HG03432 (cell line): Measurements from ENCODE around the gene MTFP1.
A peak's percentile ranks its signal among the peaks of the same experiment; 100 is the strongest.
"Not testable (repeated sequence)": the region's sequence is repeated elsewhere in the genome, so short reads cannot be mapped to it uniquely, and the experiment has no call there.

Experiments used
- ATAC-seq: cut with Tn5 transposase; IDR thresholded peaks from one replicate; pipeline ENCODE4 v1.9.1; 2021; ENCODE audit warnings: mild to moderate bottlenecking, moderate library complexity; ENCODE audit not compliant: unreplicated experiment

MTFP1 gene

GRCh38 chr22:30401024-30401423 is 24.5 kb upstream of the MTFP1 start:
- ATAC-seq = not testable (repeated sequence)

- no peak for ATAC-seq
Measured at GRCh38 chr22:30402028-30402765, 23.4 kb upstream of the MTFP1 start.

DNA sequence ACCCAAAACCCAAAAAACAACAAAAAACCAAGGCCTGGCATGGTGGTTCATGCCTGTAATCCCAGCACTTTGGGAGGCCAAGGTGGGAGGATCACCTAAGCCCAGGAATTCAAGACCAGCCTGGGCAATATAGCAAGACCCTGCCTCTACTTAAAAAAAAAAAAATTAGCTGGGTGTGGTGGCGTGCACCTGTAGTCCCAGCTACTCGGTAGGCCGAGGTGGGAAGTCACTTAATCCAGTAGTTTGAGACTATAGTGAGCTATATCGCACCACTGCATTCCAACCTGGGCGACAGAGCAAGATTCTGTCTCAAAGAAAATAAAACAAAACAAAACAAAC is 22.8 kb upstream of the MTFP1 start:
- not testable (repeated sequence) for ATAC-seq

DNA sequence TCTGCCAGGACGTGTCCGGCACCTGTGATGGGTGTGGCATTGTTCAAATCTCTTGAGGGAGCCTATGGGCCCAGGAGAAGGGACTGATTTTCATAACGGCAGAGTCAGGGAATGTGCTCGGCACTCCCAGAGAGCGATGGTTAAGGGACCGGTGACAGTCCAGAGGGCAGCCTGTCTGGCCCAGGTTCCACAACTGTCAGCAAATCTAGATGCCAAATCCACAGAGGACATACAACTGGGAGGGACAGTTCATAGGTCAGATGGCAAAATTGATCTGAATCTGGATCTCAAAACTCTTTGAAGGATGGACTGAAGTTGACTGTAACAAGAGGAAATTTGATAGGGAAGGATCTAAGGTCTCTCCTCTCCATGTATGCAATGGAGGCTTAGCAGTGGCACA is 21.3 kb upstream of the MTFP1 start:
- ATAC-seq = no peak

GRCh38 chr22:30405731-30406130 is 19.8 kb upstream of the MTFP1 start:
- no peak for ATAC-seq

- no peak for ATAC-seq
Measured at GRCh38 chr22:30406400-30406799, 19.2 kb upstream of the MTFP1 start.

GRCh38 chr22:30408388-30409102 is 17.0 kb upstream of the MTFP1 start:
- ATAC-seq = no peak

- ATAC-seq = no peak
Measured at GRCh38 chr22:30411780-30412179, 13.8 kb upstream of the MTFP1 start.

GRCh38 chr22:30413001-30413400 is 12.6 kb upstream of the MTFP1 start:
- no peak for ATAC-seq

DNA sequence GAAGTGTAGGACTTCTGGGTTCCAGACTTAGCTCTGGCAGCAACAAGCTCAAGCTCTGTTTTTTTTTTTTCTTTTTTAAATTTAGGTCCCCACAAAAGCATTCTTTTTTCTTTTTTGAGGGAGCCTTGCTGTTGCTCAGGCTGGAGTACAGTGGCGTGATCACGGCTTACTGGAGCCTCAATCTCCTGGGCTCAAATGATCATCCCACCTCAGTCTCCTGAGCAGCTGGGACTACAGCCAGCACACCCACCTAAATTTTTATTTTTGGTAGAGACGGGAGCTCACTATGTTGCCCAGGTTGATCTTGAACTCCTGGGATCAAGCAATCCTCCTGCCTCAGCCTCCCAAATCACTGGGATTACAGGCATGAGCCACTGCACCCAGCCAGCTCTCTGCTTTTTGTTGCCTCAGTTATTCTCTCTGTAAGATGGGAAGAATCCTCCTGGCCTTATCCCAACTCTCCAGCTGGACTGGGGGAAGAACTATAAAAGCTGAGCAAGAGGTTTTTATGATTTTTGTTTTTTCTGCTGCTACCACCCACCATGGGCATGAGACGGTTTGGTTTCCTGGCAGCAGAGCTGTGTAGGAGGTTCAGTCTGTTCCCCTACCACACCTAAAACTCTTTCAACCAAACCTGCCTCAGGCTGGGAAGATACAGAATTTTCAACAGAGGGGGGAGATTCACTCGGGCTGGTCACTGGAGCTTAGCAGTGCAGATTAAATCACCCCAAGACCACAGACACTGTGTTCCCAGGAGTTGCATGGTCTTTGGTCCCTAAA is 11.6 kb upstream of the MTFP1 start:
- no peak for ATAC-seq

DNA sequence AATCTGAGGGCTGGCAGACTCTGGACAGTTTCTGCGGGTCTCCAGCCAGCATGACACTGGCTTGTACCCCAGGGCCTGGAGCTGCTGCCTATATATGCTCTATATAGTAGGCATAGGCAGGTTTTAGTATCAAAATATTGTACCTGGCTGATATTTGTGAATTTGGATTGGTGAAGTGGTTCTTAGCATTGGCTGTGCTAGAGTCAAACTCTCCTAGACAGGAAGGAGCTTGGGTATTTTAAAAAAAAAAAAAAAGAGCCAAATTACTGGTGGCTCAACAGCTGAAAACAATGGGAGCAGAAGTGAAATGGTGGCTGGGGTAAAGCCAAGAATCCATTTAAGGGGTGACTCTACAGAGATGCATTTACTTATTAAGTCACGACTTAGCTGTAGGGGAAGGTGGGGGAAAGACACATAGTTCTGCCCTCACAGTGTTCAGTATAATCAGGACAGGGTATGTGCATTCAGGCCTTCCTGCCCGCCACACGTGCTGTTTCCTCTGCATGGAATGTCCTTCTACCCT is 11.0 kb upstream of the MTFP1 start:
- ATAC-seq = no peak

DNA sequence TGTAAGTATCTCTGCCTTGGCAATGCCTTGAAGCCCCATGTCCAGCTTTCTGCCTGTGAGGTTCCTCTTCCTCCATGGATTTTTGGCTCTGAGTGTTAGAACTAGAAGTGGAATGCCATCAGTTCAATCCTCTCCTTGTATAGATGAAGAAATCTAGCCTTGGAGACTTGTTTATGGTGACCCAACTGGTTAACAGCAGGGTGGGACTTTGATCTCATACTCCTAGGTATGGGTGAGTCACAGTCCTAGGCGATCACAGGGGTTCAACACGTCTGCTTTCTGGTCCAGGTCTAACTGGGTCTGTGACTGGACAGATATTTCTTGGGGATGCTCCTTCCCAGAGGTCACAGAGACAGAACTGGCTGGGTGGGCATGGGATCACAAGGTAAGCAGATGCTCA is 9.2 kb upstream of the MTFP1 start:
- no peak for ATAC-seq

DNA sequence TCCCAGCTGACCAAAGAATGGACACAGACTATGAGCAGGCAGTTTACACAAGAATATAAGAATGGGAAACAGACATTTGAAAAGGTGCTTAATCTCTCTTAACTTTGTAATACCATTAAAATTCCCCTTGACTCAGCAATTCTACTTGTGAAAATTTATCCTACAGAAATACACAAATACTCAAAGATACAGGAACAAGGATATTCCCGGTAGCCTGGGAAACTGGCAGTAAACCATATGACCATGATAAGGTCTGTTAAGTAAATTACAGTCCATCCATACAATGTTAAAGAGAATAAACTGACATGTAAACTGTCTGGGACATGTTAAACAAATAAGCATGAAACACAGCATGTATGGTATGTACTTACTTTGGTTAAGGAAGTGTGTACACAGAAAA is 8.7 kb upstream of the MTFP1 start:
- no peak for ATAC-seq

DNA sequence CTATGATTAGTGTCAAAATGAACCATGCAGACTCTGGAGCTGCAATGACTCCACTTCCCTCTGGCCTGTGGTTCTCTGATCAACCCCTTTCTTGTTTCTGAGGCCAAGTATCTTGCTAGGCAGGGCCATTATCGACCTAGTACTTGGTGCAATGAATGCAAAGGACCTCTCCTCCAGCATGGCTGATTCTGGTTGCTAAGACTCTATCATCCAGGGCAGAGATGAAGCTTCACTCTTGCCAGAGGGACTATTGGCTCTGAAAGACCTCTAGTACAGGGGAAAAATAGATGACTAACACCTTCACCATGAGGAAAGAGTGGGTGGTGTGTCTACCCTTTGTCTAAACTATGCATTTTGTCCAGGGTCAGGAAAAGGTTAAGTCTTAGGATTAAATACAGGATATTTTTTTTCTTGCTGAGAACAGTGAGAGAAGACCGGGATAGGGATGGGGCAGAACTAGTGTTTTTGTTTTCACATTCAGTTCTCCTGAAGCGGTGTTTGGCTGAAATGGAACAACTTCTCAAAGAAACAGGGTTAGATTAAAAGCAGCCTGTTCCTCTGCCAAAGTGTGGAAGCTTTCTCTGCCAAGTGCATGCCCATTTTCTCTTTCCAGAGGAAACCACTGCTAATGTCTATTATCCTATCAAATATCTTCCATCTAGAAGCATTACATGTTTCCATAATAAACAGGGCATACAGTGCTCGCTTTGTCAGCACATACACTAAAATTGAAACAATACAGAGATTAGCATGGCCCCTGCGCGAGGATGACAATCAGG is 5.0 kb upstream of the MTFP1 start:
- ATAC-seq = no peak

- ATAC-seq = no peak
Measured at GRCh38 chr22:30421695-30422480, 3.7 kb upstream of the MTFP1 start.

- no peak for ATAC-seq
Measured at GRCh38 chr22:30422481-30423300, 2.9 kb upstream of the MTFP1 start.

DNA sequence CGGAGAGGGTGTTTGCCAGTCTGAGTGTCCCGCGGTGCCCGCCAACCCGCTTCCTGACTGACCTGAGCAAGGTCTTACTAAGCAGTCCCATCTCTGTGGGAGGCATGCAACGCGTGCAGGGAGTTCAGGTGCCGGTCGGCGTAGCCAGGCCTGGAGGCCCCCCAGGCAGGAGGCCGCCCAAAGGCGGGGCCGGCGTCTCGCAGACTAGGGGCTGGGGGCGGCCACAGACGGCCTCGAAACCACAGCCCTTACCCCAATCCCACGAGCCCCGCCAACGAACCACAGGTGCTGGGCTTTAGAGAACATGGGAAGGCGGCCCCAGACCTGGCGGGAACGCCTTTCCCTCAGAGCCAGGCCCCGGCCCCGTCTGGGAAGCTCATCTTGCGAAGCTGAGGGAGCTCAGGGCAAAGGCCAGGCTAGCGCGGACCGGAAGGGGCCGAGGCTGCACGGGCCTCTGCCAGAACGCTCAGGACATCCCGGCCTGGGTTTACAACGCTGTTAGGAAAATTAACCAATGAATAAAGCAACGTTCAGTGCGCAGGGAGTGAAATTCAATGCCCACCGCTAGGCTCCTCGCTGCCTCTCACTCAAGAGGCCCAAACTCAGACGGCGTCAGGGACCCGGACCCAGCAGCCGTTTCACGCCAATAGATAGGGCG is 2.1 kb upstream of the MTFP1 start:
- peak; percentile 35 for ATAC-seq

- ATAC-seq = peak; percentile 85
Measured at GRCh38 chr22:30423959-30424533, 1.5 kb upstream of the MTFP1 start.
